ENCODE data around the gene UTRN. TPM values are rescaled to one million over a fixed set of nuclear protein-coding genes. Genes with fewer than 3 reads are reported as not detected.
A peak's percentile ranks its signal among the peaks of the same experiment; 100 is the strongest.

UTRN gene
- total RNA-seq, 1 experiment from 2014 or later: 19.4 TPM

GRCh38 chr6:144298916-144299315 is 13.8 kb downstream of the UTRN start:
- in situ Hi-C loops (cut with HindIII; ENCODE audit: low pct_unique_long_range_greater_than_20kb, low sequenced_read_pairs): no loop called here
- no peak for DNase-seq (ENCODE audit: low read depth, low spot score)

- no peak for DNase-seq (ENCODE audit: low read depth, low spot score)
- in situ Hi-C loops (cut with HindIII; ENCODE audit: low pct_unique_long_range_greater_than_20kb, low sequenced_read_pairs): no loop called here
Observed at GRCh38 chr6:144302701-144303372, 17.7 kb downstream of the UTRN start.

- in situ Hi-C loops (cut with HindIII; ENCODE audit: low pct_unique_long_range_greater_than_20kb, low sequenced_read_pairs): no loop called here
- DNase-seq (ENCODE audit: low read depth, low spot score): no peak
Observed at GRCh38 chr6:144304223-144304848, 19.2 kb downstream of the UTRN start.

GRCh38 chr6:144305567-144305966 is 20.4 kb downstream of the UTRN start:
- no peak for DNase-seq (ENCODE audit: low read depth, low spot score)
- in situ Hi-C loops (cut with HindIII; ENCODE audit: low pct_unique_long_range_greater_than_20kb, low sequenced_read_pairs): no loop called here

GRCh38 chr6:144305985-144306384 is 20.9 kb downstream of the UTRN start:
- no peak for DNase-seq (ENCODE audit: low read depth, low spot score)
- in situ Hi-C loops (cut with HindIII; ENCODE audit: low pct_unique_long_range_greater_than_20kb, low sequenced_read_pairs): no loop called here

- no peak for DNase-seq (ENCODE audit: low read depth, low spot score)
- in situ Hi-C loops (cut with HindIII; ENCODE audit: low pct_unique_long_range_greater_than_20kb, low sequenced_read_pairs): no loop called here
Observed at GRCh38 chr6:144307880-144308279, 22.7 kb downstream of the UTRN start.

- in situ Hi-C loops (cut with HindIII; ENCODE audit: low pct_unique_long_range_greater_than_20kb, low sequenced_read_pairs): no loop called here
Observed at GRCh38 chr6:144310765-144311164, 25.6 kb downstream of the UTRN start.

GRCh38 chr6:144311361-144311760 is 26.2 kb downstream of the UTRN start:
- in situ Hi-C loops (cut with HindIII; ENCODE audit: low pct_unique_long_range_greater_than_20kb, low sequenced_read_pairs): no loop called here
- no peak for DNase-seq (ENCODE audit: low read depth, low spot score)

More at GRCh38 chr6:144310765-144311164, 25.6 kb downstream of the UTRN start:
- DNase-seq (ENCODE audit: low read depth, low spot score): no peak

GRCh38 chr6:144314003-144314485 is 28.9 kb downstream of the UTRN start:
- DNase-seq (ENCODE audit: low read depth, low spot score): peak; percentile 38
- in situ Hi-C loops (cut with HindIII; ENCODE audit: low pct_unique_long_range_greater_than_20kb, low sequenced_read_pairs): no loop called here

- DNase-seq (ENCODE audit: low read depth, low spot score): no peak
- in situ Hi-C loops (cut with HindIII; ENCODE audit: low pct_unique_long_range_greater_than_20kb, low sequenced_read_pairs): no loop called here
Observed at GRCh38 chr6:144314562-144314961, 29.4 kb downstream of the UTRN start.

GRCh38 chr6:144315226-144315980 is 30.3 kb downstream of the UTRN start:
- DNase-seq (ENCODE audit: low read depth, low spot score): no peak
- in situ Hi-C loops (cut with HindIII; ENCODE audit: low pct_unique_long_range_greater_than_20kb, low sequenced_read_pairs): no loop called here

GRCh38 chr6:144315981-144316861 is 31.1 kb downstream of the UTRN start:
- in situ Hi-C loops (cut with HindIII; ENCODE audit: low pct_unique_long_range_greater_than_20kb, low sequenced_read_pairs): no loop called here
- no peak for DNase-seq (ENCODE audit: low read depth, low spot score)

GRCh38 chr6:144316862-144317195 is 31.7 kb downstream of the UTRN start:
- DNase-seq (ENCODE audit: low read depth, low spot score): no peak
- in situ Hi-C loops (cut with HindIII; ENCODE audit: low pct_unique_long_range_greater_than_20kb, low sequenced_read_pairs): no loop called here

GRCh38 chr6:144317736-144318135 is 32.6 kb downstream of the UTRN start:
- no peak for DNase-seq (ENCODE audit: low read depth, low spot score)
- in situ Hi-C loops (cut with HindIII; ENCODE audit: low pct_unique_long_range_greater_than_20kb, low sequenced_read_pairs): no loop called here

GRCh38 chr6:144319211-144319610 is 34.1 kb downstream of the UTRN start:
- in situ Hi-C loops (cut with HindIII; ENCODE audit: low pct_unique_long_range_greater_than_20kb, low sequenced_read_pairs): no loop called here
- DNase-seq (ENCODE audit: low read depth, low spot score): no peak

GRCh38 chr6:144320741-144321140 is 35.6 kb downstream of the UTRN start:
- in situ Hi-C loops (cut with HindIII; ENCODE audit: low pct_unique_long_range_greater_than_20kb, low sequenced_read_pairs): no loop called here
- no peak for DNase-seq (ENCODE audit: low read depth, low spot score)

- in situ Hi-C loops (cut with HindIII; ENCODE audit: low pct_unique_long_range_greater_than_20kb, low sequenced_read_pairs): no loop called here
- DNase-seq (ENCODE audit: low read depth, low spot score): no peak
Observed at GRCh38 chr6:144321839-144322591, 36.9 kb downstream of the UTRN start.

Measured in SK-MEL-5 (cell line).